ENCODE measurements around the gene KLF1. TPM values are rescaled to one million over a fixed set of nuclear protein-coding genes. Genes with fewer than 3 reads are reported as not detected.
A peak's percentile ranks its signal among the peaks of the same experiment; 100 is the strongest.

KLF1 gene
- total RNA-seq, 4 donors from 2014 or later = not detected

DNA sequence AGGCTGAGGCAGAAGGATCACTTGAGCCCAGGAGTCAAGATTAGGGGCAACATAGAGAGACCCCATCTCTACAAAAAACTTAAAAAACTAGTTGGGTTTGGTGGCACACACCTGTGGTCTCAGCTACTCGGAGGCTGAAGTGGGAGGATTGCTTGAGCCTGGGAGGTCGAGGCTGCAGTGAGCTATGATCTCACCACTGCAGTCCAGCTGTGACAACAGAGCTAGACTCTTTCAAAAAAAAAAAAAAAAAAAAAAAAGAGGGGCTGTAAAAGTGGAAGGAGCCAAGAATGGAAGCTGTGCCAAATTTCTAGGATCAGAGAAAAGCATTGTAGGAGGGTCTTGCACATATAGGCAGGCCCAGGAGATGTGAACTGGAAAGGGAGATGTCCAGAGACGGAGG lies 15.3 kb downstream of the KLF1 start:
- Histone ChIP-seq H3K27me3 (peaks cover 25% of the 10 kb centered on the region), H3K4me3 (no peak overlapping the region), H3K27ac (no peak overlapping the region), H3K36me3 (peaks cover 0 to 37% of the 10 kb centered on the region in 2 donors), H3K9me3 (no peaks in the 10 kb centered on the region), H3K4me1 (peaks cover 0 to 13% (median 5%) of the 10 kb centered on the region in 3 donors)
- 84 to 87% methylated on average over 2 to 3 of the region's 3 CpGs for WGBS, 2 donors (ENCODE audit: low coverage in 1 of 2)
- TF ChIP-seq, protein P1, sequence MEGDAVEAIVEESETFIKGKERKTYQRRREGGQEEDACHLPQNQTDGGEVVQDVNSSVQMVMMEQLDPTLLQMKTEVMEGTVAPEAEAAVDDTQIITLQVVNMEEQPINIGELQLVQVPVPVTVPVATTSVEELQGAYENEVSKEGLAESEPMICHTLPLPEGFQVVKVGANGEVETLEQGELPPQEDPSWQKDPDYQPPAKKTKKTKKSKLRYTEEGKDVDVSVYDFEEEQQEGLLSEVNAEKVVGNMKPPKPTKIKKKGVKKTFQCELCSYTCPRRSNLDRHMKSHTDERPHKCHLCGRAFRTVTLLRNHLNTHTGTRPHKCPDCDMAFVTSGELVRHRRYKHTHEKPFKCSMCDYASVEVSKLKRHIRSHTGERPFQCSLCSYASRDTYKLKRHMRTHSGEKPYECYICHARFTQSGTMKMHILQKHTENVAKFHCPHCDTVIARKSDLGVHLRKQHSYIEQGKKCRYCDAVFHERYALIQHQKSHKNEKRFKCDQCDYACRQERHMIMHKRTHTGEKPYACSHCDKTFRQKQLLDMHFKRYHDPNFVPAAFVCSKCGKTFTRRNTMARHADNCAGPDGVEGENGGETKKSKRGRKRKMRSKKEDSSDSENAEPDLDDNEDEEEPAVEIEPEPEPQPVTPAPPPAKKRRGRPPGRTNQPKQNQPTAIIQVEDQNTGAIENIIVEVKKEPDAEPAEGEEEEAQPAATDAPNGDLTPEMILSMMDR (IDR thresholded peaks at IDR 0.05) = no peak
- TF ChIP-seq POLR2A (IDR thresholded peaks at IDR 0.05) = no peak
- TF ChIP-seq POLR2AphosphoS5 (IDR thresholded peaks at IDR 0.05) = no peak
- no peak for TF ChIP-seq EP300 (IDR thresholded peaks at IDR 0.05)
- no peak for ATAC-seq

DNA sequence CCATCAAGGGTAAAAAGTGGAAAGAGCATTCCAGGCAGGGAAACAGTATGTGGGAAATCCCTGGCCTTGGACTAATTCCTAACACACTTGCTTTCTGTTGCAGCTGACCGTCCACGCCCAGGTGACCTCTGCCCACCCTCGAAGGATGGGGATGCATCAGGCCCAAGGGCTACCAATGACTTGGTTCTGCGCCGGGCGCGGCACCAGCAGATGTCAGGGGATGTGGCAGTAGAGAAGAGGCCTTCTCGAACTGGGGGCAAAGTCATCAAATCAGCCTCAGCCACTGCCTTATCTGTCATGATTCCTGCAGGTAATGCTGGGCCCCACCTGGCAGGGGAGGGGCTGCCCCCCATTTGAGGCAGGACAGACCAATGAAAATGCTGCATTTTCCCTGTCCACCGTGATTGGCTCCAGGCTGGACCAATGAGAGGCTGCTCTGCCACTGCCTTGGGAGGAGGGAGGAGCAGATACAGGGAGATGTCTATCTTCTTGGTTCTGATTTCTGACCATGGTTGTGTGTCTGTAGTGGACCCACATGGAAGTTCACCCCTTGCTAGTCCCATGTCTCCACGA lies 18.4 kb downstream of the KLF1 start:
- Histone ChIP-seq H3K27ac (no peak overlapping the region), H3K9me3 (no peaks in the 10 kb centered on the region), H3K27me3 (peaks cover 33% of the 10 kb centered on the region), H3K4me3 (no peak overlapping the region), H3K36me3 (peaks cover 0 to 6% of the 10 kb centered on the region in 2 donors), H3K4me1 (peaks cover 0 to 13% (median 5%) of the 10 kb centered on the region in 3 donors)
- TF ChIP-seq EP300 (IDR thresholded peaks at IDR 0.05) = no peak
- TF ChIP-seq, protein P1 (IDR thresholded peaks at IDR 0.05) = no peak
- no peak for TF ChIP-seq POLR2A (IDR thresholded peaks at IDR 0.05)
- no peak for TF ChIP-seq POLR2AphosphoS5 (IDR thresholded peaks at IDR 0.05)
- 86 to 90% methylated on average over 2 of the region's 10 CpGs for WGBS, 2 donors (ENCODE audit: low coverage in 1 of 2)
- no peak for ATAC-seq

DNA sequence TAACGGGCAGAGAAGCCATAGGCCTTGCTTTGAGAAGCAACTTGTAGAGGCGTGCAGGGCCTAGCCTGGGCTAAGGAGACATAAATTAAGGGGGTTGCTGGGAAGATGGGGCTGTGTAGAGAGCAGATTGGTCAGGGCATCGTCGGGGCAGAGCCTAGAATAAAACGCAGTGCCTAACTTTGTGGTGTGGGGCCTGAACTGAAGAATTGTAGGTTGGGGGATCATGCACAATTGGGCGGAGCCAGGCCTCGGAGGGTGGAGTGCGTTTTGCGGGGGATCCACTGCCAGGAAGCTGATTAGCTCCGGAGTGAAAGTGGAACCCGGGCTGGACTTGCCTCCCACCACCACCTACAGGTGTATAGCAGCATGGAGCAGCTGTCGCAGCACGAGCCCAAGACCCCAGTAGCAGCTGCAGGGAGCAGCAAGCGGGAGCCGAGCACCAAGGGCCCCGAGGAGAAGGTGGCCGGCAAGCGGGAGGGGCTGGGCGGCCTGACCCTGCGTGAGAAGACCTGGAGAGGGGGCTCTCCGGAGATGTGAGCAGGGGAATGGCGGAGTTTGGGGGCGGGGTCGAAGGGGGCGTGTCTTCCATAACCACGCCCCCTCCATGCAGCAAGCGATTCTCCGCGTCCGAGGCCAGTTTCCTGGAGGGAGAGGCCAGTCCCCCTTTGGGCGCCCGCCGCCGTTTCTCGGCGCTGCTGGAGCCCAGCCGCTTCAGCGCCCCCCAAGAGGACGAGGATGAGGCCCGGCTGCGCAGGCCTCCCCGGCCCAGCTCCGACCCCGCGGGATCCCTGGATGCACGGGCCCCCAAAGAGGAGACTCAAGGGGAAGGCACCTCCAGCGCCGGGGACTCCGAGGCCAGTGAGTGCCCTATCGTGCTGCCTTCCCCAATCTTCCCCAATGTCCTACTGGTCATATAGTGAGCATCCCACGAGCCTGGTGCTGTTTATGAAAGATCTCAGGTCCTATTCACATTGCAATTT lies 19.6 kb downstream of the KLF1 start:
- Histone ChIP-seq H3K27me3 (peaks cover 33% of the 10 kb centered on the region), H3K36me3 (no peaks in the 10 kb centered on the region), H3K4me1 (peaks cover 0 to 13% (median 5%) of the 10 kb centered on the region in 3 donors), H3K4me3 (peak overlapping the region; percentile 4 to 44), H3K27ac (no peak overlapping the region), H3K9me3 (no peaks in the 10 kb centered on the region)
- peak; percentile 40 for ATAC-seq
- WGBS, 2 donors (ENCODE audit: low coverage in 1 of 2) = 7 to 43% methylated on average over 6 to 15 of the region's 51 CpGs
- TF ChIP-seq EP300 (IDR thresholded peaks at IDR 0.05) (no peak), POLR2A (IDR thresholded peaks at IDR 0.05) (no peak), POLR2AphosphoS5 (IDR thresholded peaks at IDR 0.05) (no peak)
- TF ChIP-seq, protein P1 (IDR thresholded peaks at IDR 0.05) = no peak

DNA sequence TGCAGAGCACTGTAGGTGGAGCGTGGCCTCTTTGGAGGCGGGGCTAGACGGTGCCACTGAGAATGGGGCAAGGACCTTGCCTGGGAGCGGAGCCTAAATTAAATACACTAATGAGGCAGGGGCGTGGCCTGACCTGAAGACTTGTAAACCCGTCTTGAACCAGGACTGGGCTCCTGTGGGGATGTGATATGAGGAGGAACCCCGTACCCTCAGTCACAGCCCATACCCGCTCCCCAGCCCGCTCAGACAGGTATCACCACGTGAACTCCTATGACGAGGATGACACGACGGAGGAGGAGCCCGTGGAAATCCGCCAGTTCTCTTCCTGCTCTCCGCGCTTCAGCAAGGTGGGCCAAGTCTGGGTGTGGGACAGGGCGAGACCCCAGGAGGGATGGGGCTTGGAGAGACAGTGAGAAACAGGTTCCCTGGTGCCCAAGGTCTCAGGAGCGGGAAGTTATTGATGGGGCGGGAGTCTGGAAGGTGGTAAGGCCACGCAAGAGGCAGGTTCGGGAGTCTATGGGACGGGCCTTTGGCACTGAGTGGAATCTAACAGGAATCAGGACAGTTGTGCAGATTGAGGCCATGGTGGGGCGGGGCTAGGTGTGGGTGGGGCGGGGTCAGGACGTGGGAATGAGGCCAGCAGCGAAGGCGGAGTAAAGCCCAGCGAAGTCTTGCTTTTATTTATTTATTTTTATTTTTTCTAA lies 20.4 kb downstream of the KLF1 start:
- Histone ChIP-seq H3K27ac (no peak overlapping the region), H3K4me1 (peaks cover 0 to 13% (median 5%) of the 10 kb centered on the region in 3 donors), H3K9me3 (no peaks in the 10 kb centered on the region), H3K36me3 (no peaks in the 10 kb centered on the region), H3K4me3 (no peak overlapping the region), H3K27me3 (peaks cover 33% of the 10 kb centered on the region)
- no peak for ATAC-seq
- 75 to 83% methylated on average over 14 of the region's 29 CpGs for WGBS, 2 donors (ENCODE audit: low coverage in 1 of 2)
- TF ChIP-seq POLR2A (IDR thresholded peaks at IDR 0.05) (no peak), EP300 (IDR thresholded peaks at IDR 0.05) (no peak), POLR2AphosphoS5 (IDR thresholded peaks at IDR 0.05) (no peak)
- TF ChIP-seq, protein P1 (IDR thresholded peaks at IDR 0.05) = no peak

All from gastroesophageal sphincter (tissue), 4 donors.